GM23338 (cell line): ENCODE data around the gene NT5M. TPM values are rescaled to one million over a fixed set of nuclear protein-coding genes. Genes with fewer than 3 reads are reported as not detected.

ENCODE experiments used
- ATAC-seq: fragments of 200-7000 bp; cut with Tn5 transposase; 3 replicates; pipeline ENCODE4 v1.9.1; 2020
- DNase-seq: peaks from one replicate; pipeline ENCODE4 v3.0.0-alpha.2; 2015; ENCODE audit warnings: low spot score
- H2AFZ ChIP-seq: fragments of 200-600 bp; sonication (generic); 2 replicates; pipeline ENCODE4 v1.8.0; 2016; ENCODE audit warnings: antibody characterized with exemption, mild to moderate bottlenecking, moderate library complexity
- H3F3A ChIP-seq: fragments of 200-600 bp; sonication (generic); replicated peaks from 2 replicates; pipeline ENCODE4 v1.8.0; 2017; ENCODE audit warnings: antibody characterized with exemption, mixed run types, low read depth
- H3K27ac ChIP-seq: fragments of 200-600 bp; sonication (generic); 2 replicates; pipeline ENCODE4 v1.6.1; 2016; ENCODE audit warnings: low read depth
- H3K27me3 ChIP-seq: fragments of 200-600 bp; sonication (generic); 2 replicates; pipeline ENCODE4 v1.8.0; 2016; ENCODE audit warnings: mild to moderate bottlenecking, mixed run types, moderate library complexity; ENCODE audit not compliant: insufficient read depth
- H3K36me3 ChIP-seq: fragments of 200-600 bp; sonication (generic); 2 replicates; pipeline ENCODE4 v1.8.0; 2016; ENCODE audit warnings: mild to moderate bottlenecking; ENCODE audit not compliant: insufficient read depth
- H3K4me1 ChIP-seq: fragments of 200-600 bp; sonication (generic); 2 replicates; pipeline ENCODE4 v1.8.0; 2016; ENCODE audit warnings: mild to moderate bottlenecking, moderate library complexity; ENCODE audit not compliant: insufficient read depth
- H3K4me2 ChIP-seq: fragments of 200-600 bp; sonication (generic); 2 replicates; pipeline ENCODE4 v1.7.1; 2017; ENCODE audit warnings: mixed run types
- H3K4me3 ChIP-seq: fragments of 200-600 bp; sonication (generic); 2 replicates; pipeline ENCODE4 v1.6.1; 2016; ENCODE audit warnings: mixed run types
- H3K79me2 ChIP-seq: fragments of 200-600 bp; sonication (generic); replicated peaks from 2 replicates; pipeline ENCODE4 v1.8.0; 2017; ENCODE audit warnings: mild to moderate bottlenecking; ENCODE audit not compliant: insufficient read depth
- H3K9me2 ChIP-seq: fragments of 200-600 bp; sonication (generic); 2 replicates; pipeline ENCODE4 v1.8.0; 2017; ENCODE audit not compliant: insufficient read depth
- H4K20me1 ChIP-seq: fragments of 200-600 bp; sonication (generic); replicated peaks from 2 replicates; pipeline ENCODE4 v1.8.0; 2017; ENCODE audit warnings: mild to moderate bottlenecking; ENCODE audit not compliant: insufficient read depth
- H3K27ac Mint-ChIP-seq: 2 replicates; pipeline ENCODE4 v1.8.0; 2020; ENCODE audit warnings: inconsistent platforms, mild to moderate bottlenecking, moderate library complexity, mixed read lengths
- H3K27me3 Mint-ChIP-seq: 3 replicates; pipeline ENCODE4 v1.8.0; 2022; ENCODE audit warnings: low read depth, mild to moderate bottlenecking, moderate library complexity, mixed read lengths, inconsistent platforms; ENCODE audit not compliant: insufficient read depth, poor library complexity
- H3K36me3 Mint-ChIP-seq: 3 replicates; pipeline ENCODE4 v1.8.0; 2021; ENCODE audit warnings: low read depth, mild to moderate bottlenecking, inconsistent platforms, moderate library complexity, mixed read lengths
- H3K4me1 Mint-ChIP-seq: 3 replicates; pipeline ENCODE4 v1.8.0; 2020; ENCODE audit warnings: mild to moderate bottlenecking, inconsistent platforms, mixed read lengths
- H3K4me3 Mint-ChIP-seq: 3 replicates; pipeline ENCODE4 v1.8.0; 2021; ENCODE audit warnings: moderate library complexity, mild to moderate bottlenecking, inconsistent platforms, mixed read lengths
- H3K9me3 Mint-ChIP-seq: 3 replicates; pipeline ENCODE4 v1.8.0; 2020; ENCODE audit warnings: moderate library complexity, mild to moderate bottlenecking, inconsistent platforms, mixed read lengths
- CREB1 ChIP-seq: fragments of 250-450 bp; sonication (Bioruptor Pico); IDR thresholded peaks from 2 replicates; pipeline ENCODE4 v1.5.0; 2020; ENCODE audit warnings: low read depth, mild to moderate bottlenecking, moderate library complexity
- CTCF ChIP-seq, 2 experiments: fragments of 200-600 bp in 1 of 2; sonication (generic) in 1 of 2; conservative IDR thresholded peaks; 2 replicates each; pipeline versions ENCODE4 v1.5.1 to v1.6.1; 2016 to 2017; ENCODE audit warnings: antibody characterized with exemption in 2 of 2, low read depth in 2 of 2, mild to moderate bottlenecking in 2 of 2, moderate library complexity in 1 of 2
- ETS1 ChIP-seq: IDR thresholded peaks from 2 replicates; pipeline ENCODE4 v1.6.1; 2016; ENCODE audit warnings: antibody characterized with exemption
- EZH2 ChIP-seq: fragments of 200-600 bp; sonication (generic); IDR thresholded peaks from one replicate; pipeline ENCODE4 v1.8.0; 2017; ENCODE audit warnings: antibody characterized with exemption, mild to moderate bottlenecking, low read depth; ENCODE audit not compliant: unreplicated experiment
- EZH2phosphoT487 ChIP-seq: fragments of 200-600 bp; sonication (generic); IDR thresholded peaks from one replicate; pipeline ENCODE4 v1.8.1; 2018; ENCODE audit warnings: antibody characterized with exemption; ENCODE audit not compliant: unreplicated experiment
- JUNB ChIP-seq: IDR thresholded peaks from one replicate; pipeline ENCODE4 v1.6.1; 2016; ENCODE audit warnings: antibody characterized with exemption; ENCODE audit not compliant: unreplicated experiment
- NANOG ChIP-seq: IDR thresholded peaks from 2 replicates; pipeline ENCODE4 v1.6.1; 2016; ENCODE audit warnings: antibody characterized with exemption, borderline replicate concordance
- POLR2AphosphoS5 ChIP-seq: IDR thresholded peaks from 2 replicates; pipeline ENCODE4 v1.6.1; 2016; ENCODE audit warnings: antibody characterized with exemption, low read depth
- REST ChIP-seq: IDR thresholded peaks from one replicate; pipeline ENCODE4 v1.6.1; 2018; ENCODE audit warnings: antibody characterized with exemption; ENCODE audit not compliant: unreplicated experiment
- STAT1 ChIP-seq: IDR thresholded peaks from one replicate; pipeline ENCODE4 v1.6.1; 2016; ENCODE audit warnings: antibody characterized with exemption; ENCODE audit not compliant: unreplicated experiment
- ZNF114 ChIP-seq: fragments of 250-450 bp; sonication (Bioruptor Pico); IDR thresholded peaks from 2 replicates; pipeline ENCODE4 v1.5.0; 2020; ENCODE audit warnings: mild to moderate bottlenecking, moderate library complexity
- ZNF331 ChIP-seq: fragments of 250-450 bp; sonication (Bioruptor Pico); IDR thresholded peaks from 2 replicates; pipeline ENCODE4 v1.5.0; 2020; ENCODE audit warnings: low read depth, mild to moderate bottlenecking, moderate library complexity
- ZNF462 ChIP-seq: fragments of 250-450 bp; sonication (Bioruptor Pico); IDR thresholded peaks from 2 replicates; pipeline ENCODE4 v1.5.0; 2020; ENCODE audit warnings: mild to moderate bottlenecking, moderate library complexity
- polyA plus RNA-seq: library from polyadenylated mRNA; unstranded; fragments of >200 nt; fragmentation: Nextera tagmentation; extraction: Ambion mirVana; gene quantifications from 2 replicates; pipeline ENCODE4 v1.2.1, GENCODE V29; 2016
- total RNA-seq: library from RNA; depleted of rRNA; stranded (reverse); fragments of >200 nt; shearing (Covaris generic); gene quantifications from 2 replicates; pipeline ENCODE4 v1.2.3, GENCODE V29; 2014

Gene NT5M
- total and polyA plus RNA-seq, 2 experiments from 2014 or later = 6.0 to 10.6 TPM

- no peak overlapping the region for H3K4me2 ChIP-seq
- H3K9me3 Mint-ChIP-seq = no peaks in the 10 kb centered on the region
- no peaks in the 10 kb centered on the region for H3K9me2 ChIP-seq
- H3F3A ChIP-seq = no peaks in the 10 kb centered on the region
- no peak for DNase-seq
- H3K79me2 ChIP-seq = no peaks in the 10 kb centered on the region
- no peaks in the 10 kb centered on the region for H4K20me1 ChIP-seq
- no peak overlapping the region for H3K27ac ChIP-seq
- no peaks in the 10 kb centered on the region for H3K36me3 ChIP-seq
- TF ChIP-seq CREB1 (CRISPR knock-in tag) = no peak
- no peak for TF ChIP-seq STAT1
- TF ChIP-seq ZNF114 (CRISPR knock-in tag) = no peak
- no peak for TF ChIP-seq CTCF (conservative IDR thresholded peaks at IDR 0.05; ENCODE audit: low read depth in 2 of 2)
- no peak for TF ChIP-seq ZNF331 (CRISPR knock-in tag)
- TF ChIP-seq ZNF462 (CRISPR knock-in tag) = no peak
- TF ChIP-seq REST = no peak
- TF ChIP-seq JUNB = no peak
- TF ChIP-seq NANOG = no peak
- TF ChIP-seq EZH2phosphoT487 = no peak
- no peak for TF ChIP-seq EZH2
- TF ChIP-seq POLR2AphosphoS5 = no peak
- TF ChIP-seq ETS1 = no peak
- no peak overlapping the region for H3K4me3 ChIP-seq
- no peaks in the 10 kb centered on the region for H3K4me1 ChIP-seq
- H3K4me3 Mint-ChIP-seq = no peak overlapping the region
- H3K27me3 ChIP-seq = no peaks in the 10 kb centered on the region
- H3K4me1 Mint-ChIP-seq = no peaks in the 10 kb centered on the region
- no peaks in the 10 kb centered on the region; the same call in 2 of the 3 replicates for H3K36me3 Mint-ChIP-seq
- H3K27ac Mint-ChIP-seq = no peak overlapping the region
- H2AFZ ChIP-seq = no peak overlapping the region
- H3K27me3 Mint-ChIP-seq = peaks cover 3% of the 10 kb centered on the region
- ATAC-seq = no peak
Measured at GRCh38 chr17:17343160-17343735, 40.1 kb downstream of the NT5M start.
